Measurements from ENCODE around the gene PCDHGB6.
"Not testable (repeated sequence)": the region's sequence is repeated elsewhere in the genome, so short reads cannot be mapped to it uniquely, and the experiment has no call there.

The PCDHGB6 gene

DNA sequence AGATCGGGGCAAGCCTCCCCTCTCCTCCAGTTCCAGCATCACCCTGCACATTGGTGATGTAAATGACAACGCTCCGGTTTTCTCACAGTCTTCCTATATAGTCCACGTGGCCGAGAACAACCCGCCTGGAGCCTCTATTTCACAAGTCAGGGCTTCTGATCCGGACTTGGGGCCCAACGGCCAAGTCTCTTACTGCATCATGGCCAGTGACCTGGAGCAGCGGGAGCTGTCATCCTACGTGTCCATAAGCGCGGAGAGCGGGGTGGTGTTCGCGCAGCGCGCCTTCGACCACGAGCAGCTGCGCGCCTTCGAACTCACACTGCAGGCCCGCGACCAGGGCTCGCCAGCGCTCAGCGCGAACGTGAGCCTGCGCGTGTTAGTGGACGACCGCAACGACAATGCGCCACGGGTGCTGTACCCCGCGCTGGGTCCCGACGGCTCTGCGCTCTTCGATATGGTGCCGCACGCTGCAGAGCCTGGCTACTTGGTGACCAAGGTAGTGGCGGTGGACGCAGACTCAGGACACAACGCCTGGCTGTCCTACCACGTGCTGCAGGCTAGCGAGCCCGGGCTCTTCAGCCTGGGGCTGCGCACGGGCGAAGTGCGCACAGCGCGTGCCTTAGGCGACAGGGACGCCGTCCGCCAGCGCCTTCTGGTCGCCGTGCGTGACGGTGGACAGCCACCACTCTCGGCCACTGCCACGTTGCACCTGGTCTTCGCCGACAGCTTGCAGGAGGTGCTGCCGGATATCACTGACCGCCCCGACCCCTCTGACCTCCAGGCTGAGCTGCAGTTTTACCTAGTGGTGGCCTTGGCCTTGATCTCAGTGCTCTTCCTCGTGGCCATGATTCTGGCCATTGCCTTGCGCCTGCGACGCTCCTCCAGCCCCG lies 18.4 kb upstream of the PCDHGB6 start:
- no peak for DNase-seq

- DNase-seq, result no peak
Observed at GRCh38 chr5:141392429-141393198, 15.2 kb upstream of the PCDHGB6 start, which contains the start of gene PCDHGA8. TSS of gene PCDHGA8 (plus strand) at chr5:141392633. CDS start at chr5:141392814, 181 bp downstream.

GRCh38 chr5:141393267-141393666 lies 14.6 kb upstream of the PCDHGB6 start:
- no peak for DNase-seq

DNA sequence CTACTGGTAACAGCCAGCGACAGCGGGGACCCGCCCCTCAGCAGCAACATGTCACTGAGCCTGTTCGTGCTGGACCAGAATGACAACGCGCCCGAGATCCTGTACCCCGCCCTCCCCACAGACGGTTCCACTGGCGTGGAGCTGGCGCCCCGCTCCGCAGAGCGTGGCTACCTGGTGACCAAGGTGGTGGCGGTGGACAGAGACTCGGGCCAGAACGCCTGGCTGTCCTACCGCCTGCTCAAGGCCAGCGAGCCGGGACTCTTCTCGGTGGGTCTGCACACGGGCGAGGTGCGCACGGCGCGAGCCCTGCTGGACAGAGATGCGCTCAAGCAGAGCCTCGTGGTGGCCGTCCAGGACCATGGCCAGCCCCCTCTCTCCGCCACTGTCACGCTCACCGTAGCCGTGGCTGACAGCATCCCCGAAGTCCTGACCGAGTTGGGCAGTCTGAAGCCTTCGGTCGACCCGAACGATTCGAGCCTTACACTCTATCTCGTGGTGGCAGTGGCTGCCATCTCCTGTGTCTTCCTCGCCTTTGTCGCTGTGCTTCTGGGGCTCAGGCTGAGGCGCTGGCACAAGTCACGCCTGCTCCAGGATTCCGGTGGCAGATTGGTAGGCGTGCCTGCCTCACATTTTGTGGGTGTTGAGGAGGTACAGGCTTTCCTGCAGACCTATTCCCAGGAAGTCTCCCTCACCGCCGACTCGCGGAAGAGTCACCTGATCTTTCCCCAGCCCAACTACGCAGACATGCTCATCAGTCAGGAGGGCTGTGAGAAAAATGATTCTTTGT lies 13.2 kb upstream of the PCDHGB6 start:
- DNase-seq, result not testable (repeated sequence)

- DNase-seq, result peak; percentile 49
Observed at GRCh38 chr5:141397756-141398551, 9.9 kb upstream of the PCDHGB6 start, which contains the start of gene PCDHGB5. TSS of gene PCDHGB5 (plus strand) at chr5:141397947. CDS start at chr5:141398128, 181 bp downstream.

- DNase-seq, result no peak
Observed at GRCh38 chr5:141398608-141399007, 9.2 kb upstream of the PCDHGB6 start.

DNA sequence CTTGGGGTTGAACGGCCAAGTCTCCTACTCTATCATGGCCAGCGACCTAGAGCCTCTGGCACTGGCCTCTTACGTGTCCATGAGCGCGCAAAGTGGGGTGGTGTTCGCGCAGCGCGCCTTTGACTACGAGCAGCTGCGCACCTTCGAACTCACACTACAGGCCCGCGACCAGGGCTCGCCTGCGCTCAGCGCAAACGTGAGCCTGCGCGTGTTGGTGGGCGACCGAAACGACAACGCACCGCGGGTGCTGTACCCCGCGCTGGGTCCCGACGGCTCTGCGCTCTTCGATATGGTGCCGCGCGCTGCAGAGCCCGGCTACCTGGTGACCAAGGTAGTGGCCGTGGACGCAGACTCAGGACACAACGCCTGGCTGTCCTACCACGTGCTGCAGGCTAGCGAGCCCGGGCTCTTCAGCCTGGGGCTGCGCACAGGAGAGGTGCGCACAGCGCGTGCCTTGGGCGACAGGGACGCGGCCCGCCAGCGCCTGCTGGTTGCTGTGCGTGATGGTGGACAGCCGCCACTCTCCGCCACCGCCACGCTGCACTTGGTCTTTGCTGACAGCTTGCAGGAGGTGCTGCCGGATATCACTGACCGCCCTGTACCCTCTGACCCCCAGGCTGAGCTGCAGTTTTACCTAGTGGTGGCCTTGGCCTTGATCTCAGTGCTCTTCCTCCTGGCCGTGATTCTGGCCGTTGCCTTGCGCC lies 8.1 kb upstream of the PCDHGB6 start:
- DNase-seq, result no peak

GRCh38 chr5:141402553-141403243 lies 5.1 kb upstream of the PCDHGB6 start, which contains the start of gene PCDHGA9:
TSS of gene PCDHGA9 (plus strand) at chr5:141402778. CDS start at chr5:141402953, 175 bp downstream.
- DNase-seq, result no peak

- no peak for DNase-seq
Observed at GRCh38 chr5:141403387-141403786, 4.4 kb upstream of the PCDHGB6 start.

DNA sequence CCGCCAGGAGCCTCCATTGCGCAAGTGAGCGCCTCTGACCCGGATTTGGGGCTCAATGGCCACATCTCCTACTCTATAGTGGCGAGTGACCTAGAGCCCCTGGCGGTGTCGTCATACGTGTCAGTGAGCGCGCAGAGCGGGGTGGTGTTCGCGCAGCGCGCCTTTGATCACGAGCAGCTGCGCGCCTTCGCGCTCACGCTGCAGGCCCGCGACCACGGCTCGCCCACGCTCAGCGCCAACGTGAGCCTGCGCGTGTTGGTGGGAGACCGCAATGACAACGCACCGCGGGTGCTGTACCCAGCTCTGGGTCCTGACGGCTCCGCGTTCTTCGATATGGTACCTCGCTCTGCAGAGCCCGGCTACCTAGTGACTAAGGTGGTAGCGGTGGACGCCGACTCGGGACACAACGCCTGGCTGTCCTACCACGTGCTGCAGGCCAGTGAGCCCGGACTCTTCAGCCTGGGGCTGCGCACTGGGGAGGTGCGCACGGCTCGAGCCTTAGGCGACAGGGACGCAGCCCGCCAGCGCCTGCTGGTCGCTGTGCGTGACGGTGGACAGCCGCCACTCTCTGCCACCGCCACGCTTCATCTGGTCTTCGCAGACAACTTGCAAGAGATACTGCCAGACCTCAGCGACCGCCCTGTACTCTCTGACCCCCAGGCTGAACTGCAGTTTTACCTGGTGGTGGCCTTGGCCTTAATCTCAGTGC lies 1.9 kb downstream of the PCDHGB6 start:
- no peak for DNase-seq

GRCh38 chr5:141411575-141411974 lies 3.8 kb downstream of the PCDHGB6 start:
- DNase-seq, result no peak

GRCh38 chr5:141412854-141413539 lies 5.2 kb downstream of the PCDHGB6 start, which contains the start of gene PCDHGA10:
TSS of gene PCDHGA10 (plus strand) at chr5:141412987. CDS start at chr5:141413176, 189 bp downstream.
- peak; percentile 63 for DNase-seq

GRCh38 chr5:141413540-141414069 lies 5.8 kb downstream of the PCDHGB6 start:
- no peak for DNase-seq

GRCh38 chr5:141414548-141415274 lies 6.9 kb downstream of the PCDHGB6 start:
- DNase-seq, result not testable (repeated sequence)

DNA sequence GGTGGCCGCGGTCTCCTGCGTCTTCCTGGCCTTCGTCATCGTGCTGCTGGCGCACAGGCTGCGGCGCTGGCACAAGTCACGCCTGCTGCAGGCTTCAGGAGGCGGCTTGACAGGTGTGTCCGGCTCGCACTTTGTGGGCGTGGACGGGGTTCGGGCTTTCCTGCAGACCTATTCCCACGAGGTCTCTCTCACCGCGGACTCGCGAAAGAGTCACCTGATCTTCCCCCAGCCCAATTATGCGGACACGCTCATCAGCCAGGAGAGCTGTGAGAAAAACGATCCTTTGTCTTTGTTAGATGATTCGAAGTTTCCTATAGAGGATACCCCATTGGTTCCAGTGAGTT lies 7.4 kb downstream of the PCDHGB6 start:
- DNase-seq, result not testable (repeated sequence)

DNA sequence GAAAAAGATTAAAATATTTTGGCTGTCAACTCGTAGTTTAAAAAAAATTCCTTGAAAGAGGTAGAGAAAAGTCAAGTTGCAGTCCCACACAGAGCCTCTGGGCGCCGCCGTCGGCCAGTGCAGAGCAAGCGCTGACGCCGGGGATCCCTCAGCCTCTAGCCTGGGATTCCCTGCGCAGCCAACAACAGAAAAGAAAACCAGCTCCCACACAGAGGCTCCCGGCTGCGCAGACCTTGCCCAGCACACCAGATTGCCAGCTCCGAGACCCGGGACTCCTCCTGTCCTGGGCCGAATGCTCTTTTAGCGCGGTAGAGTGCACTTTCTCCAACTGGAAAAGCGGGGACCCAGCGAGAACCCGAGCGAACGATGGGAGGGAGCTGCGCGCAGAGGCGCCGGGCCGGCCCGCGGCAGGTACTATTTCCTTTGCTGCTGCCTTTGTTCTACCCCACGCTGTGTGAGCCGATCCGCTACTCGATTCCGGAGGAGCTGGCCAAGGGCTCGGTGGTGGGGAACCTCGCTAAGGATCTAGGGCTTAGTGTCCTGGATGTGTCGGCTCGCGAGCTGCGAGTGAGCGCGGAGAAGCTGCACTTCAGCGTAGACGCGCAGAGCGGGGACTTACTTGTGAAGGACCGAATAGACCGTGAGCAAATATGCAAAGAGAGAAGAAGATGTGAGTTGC lies 9.8 kb downstream of the PCDHGB6 start, which contains the start of gene PCDHGB7:
Gene PCDHGB7 (plus strand): TSS at position 184 of the 679 bp plus-strand sequence. CDS start 183 bp downstream, at position 367.
- DNase-seq, result peak; percentile 49

All from CD4-positive, alpha-beta T cell treated with Interleukin-21 for 1 hour (primary cell).